Measurements from ENCODE around the gene CFAP300. TPM values are rescaled to one million over a fixed set of nuclear protein-coding genes. Genes with fewer than 3 reads are reported as not detected.

CFAP300 gene
- total RNA-seq, 1 donor from 2014 or later = not detected

DNA sequence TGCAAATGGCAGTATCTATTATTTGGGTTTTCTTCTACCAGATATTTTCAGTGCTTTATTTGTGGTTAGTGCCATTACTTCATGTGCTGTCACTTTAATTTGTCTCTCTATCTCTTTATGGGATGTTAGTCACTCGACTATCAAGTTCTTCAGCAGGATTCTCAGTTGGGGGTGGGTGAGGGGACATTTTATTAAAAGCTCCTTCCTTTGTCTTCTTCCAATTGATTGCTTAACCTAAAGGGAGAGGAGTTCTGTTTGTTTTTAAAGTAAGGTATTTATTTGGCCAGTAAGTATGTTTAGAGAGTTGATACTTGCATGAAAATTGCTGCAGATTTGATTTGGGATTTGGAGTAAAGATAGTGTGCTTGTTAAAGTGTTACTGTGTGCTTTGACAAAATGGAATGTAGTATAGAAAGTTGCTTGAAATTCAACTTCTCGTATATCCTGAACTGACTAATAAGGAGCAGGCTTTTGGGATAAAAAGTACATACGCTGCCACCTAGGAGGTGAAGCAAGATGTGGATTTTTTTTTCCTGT is 73.3 kb downstream of the CFAP300 start:
- Mint-ChIP-seq H3K9me3 (no peaks in the 10 kb centered on the region), H3K27me3 (peaks cover 24% of the 10 kb centered on the region), H3K27ac (no peak overlapping the region), H3K4me3 (no peak overlapping the region), H3K36me3 (ENCODE audit: low read depth) (no peaks in the 10 kb centered on the region), H3K4me1 (no peaks in the 10 kb centered on the region)
- no peak for DNase-seq
- intact Hi-C loops (cut with micrococcal nuclease) = no loop called here

DNA sequence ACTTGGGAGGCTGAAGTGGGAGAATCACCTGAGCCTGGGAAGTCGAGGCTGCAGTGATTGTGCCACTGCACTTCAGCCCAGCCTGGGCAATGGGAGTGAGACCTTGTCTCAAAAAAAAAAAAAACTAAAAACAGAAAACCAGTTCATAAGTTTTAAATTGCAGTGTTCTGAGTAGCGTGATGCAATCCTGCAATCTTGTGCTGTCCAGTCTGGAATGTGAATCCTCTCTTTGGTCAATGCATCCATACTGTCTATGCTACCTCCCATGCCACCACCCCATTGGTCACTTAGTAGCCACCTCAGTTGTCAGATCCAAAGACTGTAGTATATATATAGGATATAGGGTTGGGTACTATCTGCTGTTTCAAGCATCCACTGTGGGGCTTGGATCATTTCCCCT is 74.1 kb downstream of the CFAP300 start:
- Mint-ChIP-seq H3K27ac (no peak overlapping the region), H3K27me3 (peaks cover 19% of the 10 kb centered on the region), H3K4me3 (no peak overlapping the region), H3K4me1 (no peaks in the 10 kb centered on the region), H3K9me3 (no peaks in the 10 kb centered on the region), H3K36me3 (ENCODE audit: low read depth) (no peaks in the 10 kb centered on the region)
- DNase-seq = no peak
- intact Hi-C loops (cut with micrococcal nuclease) = no loop called here

Other genes starting within 250 kb of the CFAP300 start
- 0.72 and 0.90 TPM in 2 replicates for gene CEP126, start 132.4 kb upstream of the CFAP300 start, total RNA-seq
- not detected in 2 replicates for gene ANGPTL5, start 130.9 kb upstream of the CFAP300 start, total RNA-seq
- gene YAP1, start 63.0 kb downstream of the CFAP300 start, total RNA-seq = not detected in 2 replicates